T-helper 2 cell (primary cell): ENCODE data around the gene CCNL2.
A peak's percentile ranks its signal among the peaks of the same experiment; 100 is the strongest.
"Not testable (repeated sequence)": the region's sequence is repeated elsewhere in the genome, so short reads cannot be mapped to it uniquely, and the experiment has no call there.

ENCODE experiments used
- DNase-seq, 5 experiments: peaks; one replicate each; pipeline versions ENCODE4 v3.0.0 to v3.0.0-alpha.2; 2012 to 2022

Gene CCNL2

GRCh38 chr1:1419363-1419812 lies 20.3 kb upstream of the CCNL2 start:
- DNase-seq, result no peak

GRCh38 chr1:1418464-1419362 lies 19.6 kb upstream of the CCNL2 start:
- no peak for DNase-seq

- DNase-seq, result not testable (repeated sequence)
These were observed 18.8 kb upstream of the CCNL2 start for GRCh38 chr1:1417825-1418463.

- not testable (repeated sequence) for DNase-seq
These were observed 18.3 kb upstream of the CCNL2 start for GRCh38 chr1:1417396-1417795.

GRCh38 chr1:1415751-1416150 lies 16.6 kb upstream of the CCNL2 start:
- DNase-seq, result no peak

- DNase-seq, result peak in 1 of 5 experiments; percentile 35
These were observed 13.3 kb upstream of the CCNL2 start for GRCh38 chr1:1412311-1412902.

- DNase-seq, result no peak
These were observed 12.5 kb upstream of the CCNL2 start for GRCh38 chr1:1411626-1412025.

- not testable (repeated sequence) for DNase-seq
These were observed 11.1 kb upstream of the CCNL2 start for GRCh38 chr1:1410238-1410637.

GRCh38 chr1:1407636-1408318 lies 8.6 kb upstream of the CCNL2 start:
- peak in 2 of 5 experiments; percentile 27 to 29 for DNase-seq

GRCh38 chr1:1406821-1407635 lies 7.9 kb upstream of the CCNL2 start, which contains the start of gene MRPL20:
TSS of gene MRPL20 (minus strand) at chr1:1407293. CDS start at chr1:1407217, 76 bp downstream.
- peak; percentile 93 to 98 (median 95) for DNase-seq

- DNase-seq, result peak in 1 of 5 experiments; percentile 24
These were observed 7.1 kb upstream of the CCNL2 start for GRCh38 chr1:1406101-1406820.

GRCh38 chr1:1403653-1404052 lies 4.5 kb upstream of the CCNL2 start:
- DNase-seq, result no peak

- not testable (repeated sequence) for DNase-seq
These were observed 3.8 kb upstream of the CCNL2 start for GRCh38 chr1:1402901-1403392.

- DNase-seq, result peak in 1 of 5 experiments; percentile 51
These were observed 3.2 kb upstream of the CCNL2 start for GRCh38 chr1:1402072-1402900.

- no peak for DNase-seq
These were observed 2.4 kb upstream of the CCNL2 start for GRCh38 chr1:1401457-1402010.

- no peak for DNase-seq
These were observed 1.7 kb upstream of the CCNL2 start for GRCh38 chr1:1400576-1401456.

GRCh38 chr1:1399872-1400575 lies 889 bp upstream of the CCNL2 start:
- peak in 1 of 5 experiments; percentile 39 for DNase-seq

GRCh38 chr1:1398677-1399186 lies 403 bp downstream of the CCNL2 start:
- DNase-seq, result peak in 2 of 5 experiments; percentile 7 to 23
